ENCODE measurements around the gene STK39. TPM values are rescaled to one million over a fixed set of nuclear protein-coding genes. Genes with fewer than 3 reads are reported as not detected.
"Not testable (repeated sequence)": the region's sequence is repeated elsewhere in the genome, so short reads cannot be mapped to it uniquely, and the experiment has no call there.

The STK39 gene
- total RNA-seq, 1 donor from 2014 or later: 20.9 TPM

DNA sequence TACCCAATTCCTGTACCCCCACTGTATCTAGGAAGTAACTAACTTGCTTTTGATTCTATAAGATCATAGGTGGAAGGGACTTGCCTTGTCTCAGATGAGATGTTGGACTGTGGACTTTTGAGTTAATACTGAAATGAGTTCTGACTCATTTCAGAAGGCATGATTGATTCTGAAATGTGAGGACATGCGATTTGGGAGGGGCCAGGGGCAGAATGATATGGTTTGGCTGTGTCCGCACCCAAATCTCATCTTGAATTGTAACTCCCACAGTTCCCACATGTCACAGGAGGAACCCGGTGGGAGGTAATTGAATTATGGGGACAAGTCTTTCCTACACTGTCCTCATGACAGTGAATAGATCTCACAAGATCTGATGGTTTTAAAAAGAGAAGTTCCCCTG lies 165.9 kb downstream of the STK39 start:
- ATAC-seq; DNase-seq; intact Hi-C loops (cut with micrococcal nuclease): not testable (repeated sequence)

DNA sequence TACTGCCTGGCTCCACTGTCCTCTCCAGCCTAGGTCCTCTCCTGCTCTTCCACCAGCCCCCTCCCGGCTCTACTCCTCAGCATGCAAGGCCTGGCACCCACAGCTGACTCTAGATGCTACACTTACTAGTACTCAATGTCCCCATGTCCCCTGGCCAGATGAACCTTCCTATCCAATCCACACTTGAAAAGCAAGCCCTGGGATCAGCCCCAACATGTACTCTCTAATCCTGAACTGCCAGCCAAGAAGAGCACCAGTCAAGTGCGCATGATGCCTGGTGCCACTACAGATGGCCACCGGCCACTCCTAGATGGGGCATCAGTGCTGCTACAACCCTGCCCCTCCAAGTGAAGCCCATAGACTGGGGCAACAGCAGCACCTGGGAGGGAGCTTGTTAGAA lies 168.2 kb downstream of the STK39 start:
- ATAC-seq: peak; percentile 97
- DNase-seq: peak; percentile 39
- intact Hi-C loops (cut with micrococcal nuclease): no loop called here

GRCh38 chr2:168076731-168077130 lies 170.7 kb downstream of the STK39 start:
- intact Hi-C loops (cut with micrococcal nuclease): no loop called here
- DNase-seq (no peak), ATAC-seq (no peak)

DNA sequence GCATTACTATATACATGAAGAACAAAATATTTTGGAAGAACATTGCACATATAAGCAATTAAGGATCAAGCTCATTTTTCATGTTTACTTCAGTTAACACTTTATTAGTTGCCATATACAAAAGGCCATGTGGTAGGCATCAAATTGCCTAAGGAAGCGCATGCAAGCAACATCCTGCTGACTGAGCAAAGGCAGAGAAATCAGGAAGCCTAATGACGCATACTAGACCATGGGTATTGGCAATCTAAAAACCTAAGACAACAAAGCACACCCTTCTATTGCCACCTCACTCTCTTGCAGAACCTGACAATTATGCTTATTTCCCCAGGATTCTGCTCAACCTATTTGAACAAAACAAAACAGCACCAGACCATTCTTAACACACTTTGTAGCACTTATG lies 171.9 kb downstream of the STK39 start:
- intact Hi-C loops (cut with micrococcal nuclease): no loop called here

GRCh38 chr2:168072626-168073303 lies 174.6 kb downstream of the STK39 start:
- DNase-seq: no peak
- ATAC-seq: no peak
- intact Hi-C loops (cut with micrococcal nuclease): no loop called here

More for the DNA sequence above, 171.9 kb downstream of the STK39 start:
- no peak for DNase-seq
- no peak for ATAC-seq

GRCh38 chr2:168064011-168064998 lies 183.1 kb downstream of the STK39 start:
- DNase-seq (no peak), ATAC-seq (no peak)
- intact Hi-C loops (cut with micrococcal nuclease): no loop called here

- ATAC-seq (no peak), DNase-seq (no peak)
- intact Hi-C loops (cut with micrococcal nuclease): no loop called here
These were observed 184.5 kb downstream of the STK39 start for GRCh38 chr2:168062936-168063335.

- intact Hi-C loops (cut with micrococcal nuclease): no loop called here
- ATAC-seq: no peak
These were observed 185.3 kb downstream of the STK39 start for GRCh38 chr2:168062054-168062453.

GRCh38 chr2:168060986-168061750 lies 186.2 kb downstream of the STK39 start:
- ATAC-seq (no peak), DNase-seq (no peak)
- intact Hi-C loops (cut with micrococcal nuclease): no loop called here

More at GRCh38 chr2:168062054-168062453, 185.3 kb downstream of the STK39 start:
- no peak for DNase-seq

GRCh38 chr2:168059758-168060157 lies 187.6 kb downstream of the STK39 start:
- intact Hi-C loops (cut with micrococcal nuclease): no loop called here

DNA sequence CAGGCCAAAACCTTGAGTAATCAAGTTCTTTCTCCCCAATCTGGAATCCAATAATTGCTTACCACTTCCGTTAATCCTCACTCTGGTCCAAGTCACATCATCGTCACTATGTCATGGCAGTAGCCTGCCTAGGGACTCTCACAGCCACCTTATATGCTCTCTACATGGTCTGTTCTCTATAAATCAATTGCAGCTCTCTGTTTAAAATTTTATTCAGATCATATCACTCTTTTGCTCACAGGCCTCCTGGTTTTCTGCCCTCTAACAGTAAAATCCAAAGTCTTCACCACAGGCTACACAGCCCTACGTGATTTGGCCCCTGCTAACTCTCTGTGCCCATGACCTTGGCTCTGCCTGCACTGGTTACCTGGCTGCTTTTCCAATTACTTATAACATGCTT lies 188.7 kb downstream of the STK39 start:
- ATAC-seq (no peak), DNase-seq (no peak)
- intact Hi-C loops (cut with micrococcal nuclease): no loop called here

More at GRCh38 chr2:168059758-168060157, 187.6 kb downstream of the STK39 start:
- DNase-seq (no peak), ATAC-seq (no peak)

- DNase-seq (no peak), ATAC-seq (no peak)
- intact Hi-C loops (cut with micrococcal nuclease): no loop called here
These were observed 191.1 kb downstream of the STK39 start for GRCh38 chr2:168056242-168056787.

DNA sequence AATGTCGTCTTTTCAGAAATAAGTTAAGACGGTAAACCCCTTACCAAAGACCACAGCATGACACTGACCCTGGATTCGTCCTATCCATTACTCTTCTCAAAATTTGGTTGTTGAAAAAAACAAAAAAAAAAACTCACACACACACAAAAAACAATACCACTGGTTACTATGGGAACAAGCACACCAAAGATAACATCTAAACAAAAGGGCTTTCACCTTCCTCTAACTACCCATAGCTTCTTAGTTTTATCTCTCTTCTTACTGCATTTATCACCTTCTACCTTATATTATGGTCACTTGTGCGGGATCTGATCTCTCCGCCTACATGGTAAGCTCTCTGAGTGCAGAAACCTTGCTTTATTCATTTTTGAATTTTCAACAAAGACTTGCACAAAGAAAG lies 192.7 kb downstream of the STK39 start:
- ATAC-seq (no peak), DNase-seq (no peak)
- intact Hi-C loops (cut with micrococcal nuclease): no loop called here

DNA sequence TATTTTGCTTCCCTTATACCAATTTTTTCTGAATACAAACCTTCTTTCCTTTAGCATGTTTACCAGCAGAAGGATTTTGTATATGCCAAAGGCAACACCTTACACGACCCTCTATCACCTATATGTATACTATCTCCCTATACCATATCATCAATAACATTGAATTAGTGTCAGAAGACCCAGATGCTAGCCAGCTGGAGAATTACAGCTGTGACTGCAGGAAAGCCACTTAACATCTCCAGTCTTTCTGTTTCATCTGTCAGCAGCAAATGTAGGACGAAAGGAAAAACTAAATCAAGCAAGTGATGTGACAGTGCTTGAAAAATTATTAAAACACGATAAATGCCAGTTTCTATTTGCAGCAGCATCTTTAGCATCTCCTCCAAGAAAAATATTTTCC lies 193.7 kb downstream of the STK39 start:
- no peak for DNase-seq
- intact Hi-C loops (cut with micrococcal nuclease): no loop called here

GRCh38 chr2:168052773-168053172 lies 194.6 kb downstream of the STK39 start:
- intact Hi-C loops (cut with micrococcal nuclease): no loop called here
- no peak for DNase-seq
- no peak for ATAC-seq

More for the DNA sequence above, 193.7 kb downstream of the STK39 start:
- no peak for ATAC-seq

DNA sequence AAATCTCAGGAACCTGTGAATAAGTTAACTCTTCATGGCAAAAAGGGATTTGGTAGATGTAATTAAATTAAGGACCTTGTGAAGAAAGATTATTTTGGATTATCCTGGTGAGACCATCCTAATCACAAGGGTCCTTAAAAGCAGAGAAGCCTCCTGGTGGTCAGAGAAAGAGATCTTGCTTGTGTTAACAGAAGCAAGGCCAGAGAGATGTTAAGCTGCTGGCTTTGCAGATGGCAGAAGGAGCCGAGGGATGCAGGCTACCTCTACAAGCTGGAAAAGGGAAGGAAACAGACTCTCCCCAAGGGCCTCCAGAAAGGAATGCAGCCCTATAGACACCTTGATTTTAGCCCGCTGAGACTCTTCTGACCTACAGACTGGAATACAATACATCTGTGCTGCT lies 197.0 kb downstream of the STK39 start:
- DNase-seq: no peak
- no peak for ATAC-seq
- intact Hi-C loops (cut with micrococcal nuclease): no loop called here

DNA sequence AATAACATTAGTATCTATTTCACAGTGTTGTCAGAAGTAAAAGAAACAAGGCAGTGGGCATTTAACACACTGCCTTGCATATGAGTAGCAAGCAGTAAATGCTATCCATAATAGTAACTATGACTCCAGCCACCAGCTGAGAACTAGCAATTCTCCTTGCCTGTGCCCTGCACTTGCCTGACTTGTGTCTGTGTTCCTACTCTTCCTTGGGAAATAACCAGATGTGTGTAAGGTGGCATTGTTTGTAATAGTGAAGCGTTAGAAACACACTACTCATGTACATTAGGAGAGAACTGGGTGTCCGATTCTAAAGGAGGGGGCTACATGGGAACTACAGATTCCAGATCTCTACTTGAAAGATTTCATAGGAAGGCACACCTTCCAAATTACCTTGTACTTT lies 197.8 kb downstream of the STK39 start:
- intact Hi-C loops (cut with micrococcal nuclease): no loop called here
- ATAC-seq (no peak), DNase-seq (no peak)

- intact Hi-C loops (cut with micrococcal nuclease): no loop called here
- DNase-seq (no peak), ATAC-seq (no peak)
These were observed 200.2 kb downstream of the STK39 start for GRCh38 chr2:168047091-168047690.

DNA sequence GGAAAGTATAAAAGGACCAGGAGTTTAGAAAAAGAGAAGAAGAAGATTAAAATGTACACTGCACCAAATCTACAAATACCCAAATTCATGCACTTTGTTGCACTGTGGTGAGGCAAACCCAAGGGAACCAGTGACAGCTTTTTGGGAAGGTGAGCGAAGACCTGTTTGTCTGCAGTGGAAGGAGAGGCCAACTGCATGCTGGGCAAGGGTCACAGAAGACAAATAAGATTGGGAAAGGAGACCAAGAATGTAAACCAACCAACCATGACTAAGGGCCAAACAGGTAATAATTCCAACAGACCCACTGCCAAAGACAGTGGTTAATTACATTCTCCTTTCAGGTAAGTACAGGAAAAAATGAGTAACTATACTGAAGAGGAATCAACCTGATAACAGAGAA lies 202.8 kb downstream of the STK39 start:
- intact Hi-C loops (cut with micrococcal nuclease): no loop called here
- ATAC-seq: no peak
- no peak for DNase-seq
